SK-N-SH (cell line): ENCODE data around the gene TNFRSF4. TPM values are rescaled to one million over a fixed set of nuclear protein-coding genes. Genes with fewer than 3 reads are reported as not detected.

Experiments
- CTCF ChIA-PET: fragments of 300-600, 350-600 bp; formaldehyde crosslinking; extraction: SDS; loops from one replicate; lab custom pipeline; 2021; lab: Yijun Ruan, JAX
- POLR2A ChIA-PET: fragments of 350-600 bp; sonication (Branson Sonifier 250); formaldehyde crosslinking; extraction: SDS; loops from one replicate; lab custom pipeline; 2020; ENCODE audit warnings: antibody characterized with exemption, inconsistent platforms; lab: Yijun Ruan, JAX
- DNase-seq: peaks from one replicate; pipeline ENCODE4 v3.0.0; 2012
- H2AFZ ChIP-seq: fragments of 200-600 bp; sonication (generic); 2 replicates; pipeline ENCODE4 v1.8.1; 2016; ENCODE audit warnings: antibody characterized with exemption, mild to moderate bottlenecking, low read depth
- H3F3A ChIP-seq: fragments of 200-600 bp; sonication (generic); replicated peaks from 2 replicates; pipeline ENCODE3; 2016; ENCODE audit warnings: antibody characterized with exemption, mild to moderate bottlenecking; ENCODE audit not compliant: insufficient read depth
- H3K27ac ChIP-seq, 2 experiments: fragments of 200-500 bp in 1 of 2; fragments of 200-600 bp in 1 of 2; sonication (Bioruptor generic) in 1 of 2; sonication (generic), shearing (Covaris generic) in 1 of 2; 2 replicates each; pipeline versions ENCODE4 v1.5.1 to v1.6.1; 2014 to 2016; ENCODE audit warnings: low read depth in 2 of 2, inconsistent platforms in 1 of 2, low read length in 1 of 2, mild to moderate bottlenecking in 1 of 2, mixed read lengths in 1 of 2
- H3K27me3 ChIP-seq: fragments of 200-600 bp; sonication (generic), shearing (Covaris generic); 2 replicates; pipeline ENCODE4 v1.6.1; 2016; ENCODE audit warnings: mixed run types; ENCODE audit not compliant: insufficient read depth
- H3K36me3 ChIP-seq, 2 experiments: fragments of 200-500 bp in 1 of 2; fragments of 200-600 bp in 1 of 2; sonication (Bioruptor generic) in 1 of 2; sonication (generic) in 1 of 2; replicated peaks in 1 of 2; 2 replicates each; pipeline versions ENCODE3 to v1.5.1; 2014 to 2016; ENCODE audit warnings: low read length in 1 of 2, mild to moderate bottlenecking in 1 of 2; ENCODE audit not compliant: insufficient read depth in 2 of 2, control insufficient read depth in 1 of 2
- H3K4me1 ChIP-seq, 2 experiments: fragments of 200-500 bp in 1 of 2; fragments of 200-600 bp in 1 of 2; sonication (Bioruptor generic) in 1 of 2; sonication (generic), shearing (Covaris generic) in 1 of 2; 2 replicates each; pipeline versions ENCODE4 v1.5.1 to v1.6.1; 2014 to 2016; ENCODE audit warnings: low read depth in 1 of 2, low read length in 1 of 2, mixed run types in 1 of 2; ENCODE audit not compliant: insufficient read depth in 2 of 2, control insufficient read depth in 1 of 2
- H3K4me2 ChIP-seq: fragments of 200-600 bp; sonication (generic), shearing (Covaris generic); 2 replicates; pipeline ENCODE4 v1.6.1; 2017; ENCODE audit warnings: mixed run types
- H3K4me3 ChIP-seq, 2 experiments: fragments of 200-500 bp in 1 of 2; fragments of 200-600 bp in 1 of 2; sonication (Bioruptor generic) in 1 of 2; sonication (generic), shearing (Covaris generic) in 1 of 2; 2 replicates each; pipeline versions ENCODE4 v1.5.1 to v1.8.1; 2014 to 2016; ENCODE audit warnings: low read depth in 2 of 2, inconsistent platforms in 1 of 2, low read length in 1 of 2, mild to moderate bottlenecking in 1 of 2, mixed read lengths in 1 of 2, moderate library complexity in 1 of 2
- H3K79me2 ChIP-seq: fragments of 200-600 bp; sonication (generic); 2 replicates; pipeline ENCODE4 v1.8.1; 2017; ENCODE audit warnings: mild to moderate bottlenecking; ENCODE audit not compliant: insufficient read depth
- H3K9ac ChIP-seq: fragments of 200-600 bp; sonication (generic); 2 replicates; pipeline ENCODE4 v1.6.1; 2017; ENCODE audit warnings: mixed run types
- H3K9me2 ChIP-seq: fragments of 200-600 bp; sonication (generic); 2 replicates; pipeline ENCODE4 v1.6.1; 2017; ENCODE audit warnings: mixed run types
- H3K9me3 ChIP-seq: fragments of 200-600 bp; sonication (generic); 2 replicates; pipeline ENCODE4 v1.6.1; 2017; ENCODE audit warnings: mixed run types, mild to moderate bottlenecking, moderate library complexity
- H4K20me1 ChIP-seq: fragments of 200-600 bp; sonication (generic); 2 replicates; pipeline ENCODE4 v1.6.1; 2017; ENCODE audit warnings: mild to moderate bottlenecking, mixed run types; ENCODE audit not compliant: insufficient read depth
- CHD2 ChIP-seq: fragments of 150-350 bp; IDR thresholded peaks from 2 replicates; pipeline ENCODE4 v1.6.1; 2018; ENCODE audit warnings: low read length; ENCODE audit not compliant: partially characterized antibody
- ELF1 ChIP-seq: IDR thresholded peaks from 2 replicates; pipeline ENCODE4 v1.4.0; 2012
- EP300 ChIP-seq, 2 experiments: IDR thresholded peaks; 2 replicates each; pipeline versions ENCODE4 v1.4.0 to v1.6.1; 2012; ENCODE audit warnings: borderline replicate concordance in 1 of 2, low read depth in 1 of 2, low read length in 1 of 2
- FOXJ3 ChIP-seq: sonication (generic); formaldehyde crosslinking; IDR thresholded peaks from 2 replicates; pipeline ENCODE4 v1.5.1; 2020; ENCODE audit warnings: mild to moderate bottlenecking, missing genetic modification reagents
- FOXM1 ChIP-seq: IDR thresholded peaks from 2 replicates; pipeline ENCODE4 v1.4.0; 2012; ENCODE audit warnings: low read depth, mild to moderate bottlenecking
- GATA2 ChIP-seq: sonication (generic); formaldehyde crosslinking; IDR thresholded peaks from 2 replicates; pipeline ENCODE4 v1.5.0; 2020; ENCODE audit warnings: mild to moderate bottlenecking, missing genetic modification reagents
- NRF1 ChIP-seq: IDR thresholded peaks from 2 replicates; pipeline ENCODE4 v1.6.1; 2012; ENCODE audit warnings: low read depth, mild to moderate bottlenecking, low read length
- SMC3 ChIP-seq: IDR thresholded peaks from 2 replicates; pipeline ENCODE4 v1.6.1; 2012; ENCODE audit warnings: low read depth, low read length, improper control_type of control experiment
- TEAD4 ChIP-seq: IDR thresholded peaks from 2 replicates; pipeline ENCODE4 v1.4.0; 2012; ENCODE audit warnings: mild to moderate bottlenecking, borderline replicate concordance; ENCODE audit not compliant: insufficient read depth
- WGBS: methylation state at CpG from one replicate; pipeline ENCODE4 v1.1.6; 2017; ENCODE audit warnings: low lambda C conversion rate; 5-methylcytosine and 5-hydroxymethylcytosine counted together
- polyA plus RNA-seq, 3 experiments: library from polyadenylated mRNA; depleted of rRNA; stranded (reverse); fragments of >200 nt; gene quantifications; 2 replicates each; pipeline ENCODE4 v1.2.3, GENCODE V29; 2012
- TF ChIP-seq, protein P1 (sequence below): IDR thresholded peaks from 2 replicates; pipeline ENCODE4 v1.6.1; 2012; ENCODE audit warnings: mild to moderate bottlenecking, low read depth, low read length, moderate library complexity
- TF ChIP-seq, protein P2 (sequence below): IDR thresholded peaks from 2 replicates; pipeline ENCODE4; 2012
- TF ChIP-seq, protein P3 (sequence below): fragments of 150-350 bp; IDR thresholded peaks from 2 replicates; pipeline ENCODE4 v1.6.1; 2016; ENCODE audit warnings: mild to moderate bottlenecking, low read depth, low read length
- TF ChIP-seq, protein P4 (sequence below): IDR thresholded peaks from 2 replicates; pipeline ENCODE4 v1.4.0; 2012; ENCODE audit warnings: low read depth, borderline replicate concordance

TNFRSF4 gene
- polyA plus RNA-seq, 1 of the 3 experiments (the other 2 are of a cell fraction): not detected

DNA sequence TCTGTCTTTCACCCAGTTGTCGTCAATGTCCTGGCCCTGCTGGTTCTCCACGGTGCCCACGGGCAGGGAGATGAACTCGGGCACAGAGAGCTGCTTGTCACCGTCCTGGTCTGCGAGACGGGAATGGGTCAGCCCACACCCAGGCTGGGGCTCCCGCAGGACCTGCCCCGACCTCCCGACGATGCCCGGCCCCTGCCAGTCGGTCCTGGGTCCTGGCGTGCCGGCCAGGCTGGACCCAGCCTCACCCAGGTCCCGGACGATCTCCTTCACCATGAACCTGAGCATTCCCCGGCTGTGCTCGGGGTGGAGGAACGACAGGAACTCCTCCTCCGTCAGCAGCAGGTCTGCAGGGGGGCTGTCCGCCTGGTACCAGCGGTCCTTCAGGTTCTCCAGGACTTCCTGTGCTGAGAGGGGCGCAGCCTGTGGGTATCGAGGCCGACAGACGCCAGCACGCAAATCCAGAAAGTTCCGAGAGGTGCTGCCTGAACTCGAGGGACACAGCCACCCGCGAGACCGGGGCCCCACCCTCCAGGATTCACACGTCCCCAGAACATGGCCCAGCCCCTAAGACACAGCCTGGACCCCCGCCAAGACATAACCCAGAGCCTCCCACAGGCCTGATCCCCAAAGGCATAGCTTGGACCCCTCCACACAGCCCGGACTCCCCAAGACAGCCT, 4.7 kb upstream of the TNFRSF4 start:
- no peaks in the 10 kb centered on the region for H4K20me1 ChIP-seq
- H3K79me2 ChIP-seq: no peaks in the 10 kb centered on the region
- no peaks in the 10 kb centered on the region for H3K9me2 ChIP-seq
- H3K27me3 ChIP-seq: no peaks in the 10 kb centered on the region
- no peak overlapping the region for H3K4me2 ChIP-seq
- H3K9ac ChIP-seq: no peak overlapping the region
- no peak overlapping the region for H3K4me3 ChIP-seq
- H3F3A ChIP-seq: no peaks in the 10 kb centered on the region
- no peaks in the 10 kb centered on the region for H3K9me3 ChIP-seq
- H2AFZ ChIP-seq: no peak overlapping the region
- TF ChIP-seq FOXM1: no peak
- TF ChIP-seq FOXJ3 (CRISPR knock-in tag): no peak
- no peak overlapping the region for H3K27ac ChIP-seq
- CTCF ChIA-PET: interaction anchor here (1.7 kb wide), 1 partner anchor 97 kb away, joined by 7 read pairs; no protein-coding TSS in a partner anchor
- DNase-seq: no peak
- H3K4me1 ChIP-seq: no peaks in the 10 kb centered on the region
- 90% methylated on average over 13 of the region's 36 CpGs for WGBS
- H3K36me3 ChIP-seq: peaks cover 0 to 51% of the 10 kb centered on the region in 2 experiments
- POLR2A ChIA-PET: interaction anchor here (0.6 kb wide), 1 partner anchor 143 kb away, joined by 3 read pairs; no protein-coding TSS in a partner anchor

DNA sequence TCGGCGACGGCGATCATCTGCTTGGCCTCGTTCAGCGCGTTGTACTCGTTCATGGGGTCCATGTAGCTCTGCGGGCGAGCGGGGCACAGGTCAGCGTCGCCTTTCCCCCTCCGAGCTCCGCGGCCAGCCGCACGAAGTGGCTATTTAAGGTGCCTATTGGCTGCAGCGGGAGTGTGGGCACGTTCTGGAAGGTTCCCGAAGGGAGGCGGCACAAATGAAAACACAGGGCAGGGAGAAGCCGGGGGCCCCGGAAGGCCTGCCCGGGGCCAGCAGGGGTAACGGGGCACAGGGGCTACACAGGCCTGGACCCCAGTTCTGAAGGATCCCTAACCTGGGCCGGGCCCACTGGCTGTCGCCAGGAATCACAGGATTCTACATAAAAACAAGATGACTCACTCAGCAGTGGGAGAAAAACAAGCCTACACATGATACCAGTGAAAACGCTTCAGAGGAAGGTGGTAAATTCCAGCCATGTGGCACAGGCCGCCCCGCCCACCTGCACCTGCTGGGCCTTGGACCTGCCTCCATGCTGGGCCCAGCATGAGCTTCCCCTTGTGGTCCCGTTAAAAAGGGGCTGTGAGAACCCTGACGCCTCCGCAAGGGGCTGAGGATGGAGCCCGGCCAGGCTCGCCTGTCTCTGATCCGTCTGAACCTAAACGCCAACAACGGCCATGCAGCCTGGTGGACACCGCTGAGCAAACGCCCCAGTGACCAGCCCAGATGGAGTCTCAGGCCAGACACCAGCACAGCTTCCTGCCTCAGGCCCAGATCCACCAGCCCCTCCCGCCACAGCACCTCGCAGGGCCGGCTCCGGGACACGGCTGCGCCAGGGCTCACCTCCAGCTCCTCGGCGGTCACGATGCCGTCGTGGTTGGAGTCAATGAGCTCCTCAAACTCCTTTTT, 3.9 kb upstream of the TNFRSF4 start:
- Histone ChIP-seq H3K4me3 (no peak overlapping the region), H3K9me2 (no peaks in the 10 kb centered on the region), H3K27ac (no peak overlapping the region), H3K79me2 (no peaks in the 10 kb centered on the region), H3K27me3 (no peaks in the 10 kb centered on the region), H3K4me1 (no peaks in the 10 kb centered on the region), H3K4me2 (no peak overlapping the region), H2AFZ (no peak overlapping the region), H3K36me3 (peaks cover 0 to 46% of the 10 kb centered on the region in 2 experiments), H3F3A (no peaks in the 10 kb centered on the region), H4K20me1 (no peaks in the 10 kb centered on the region), H3K9ac (no peak overlapping the region), H3K9me3 (no peaks in the 10 kb centered on the region)
- ChIA-PET CTCF (no interaction called here), POLR2A (interaction anchor here (0.6 kb wide), 1 partner anchor 142 kb away, joined by 3 read pairs; no protein-coding TSS in a partner anchor)
- no peak for DNase-seq
- WGBS: 93% methylated on average over 12 of the region's 52 CpGs
- TF ChIP-seq CHD2: no peak
- TF ChIP-seq, protein P1, sequence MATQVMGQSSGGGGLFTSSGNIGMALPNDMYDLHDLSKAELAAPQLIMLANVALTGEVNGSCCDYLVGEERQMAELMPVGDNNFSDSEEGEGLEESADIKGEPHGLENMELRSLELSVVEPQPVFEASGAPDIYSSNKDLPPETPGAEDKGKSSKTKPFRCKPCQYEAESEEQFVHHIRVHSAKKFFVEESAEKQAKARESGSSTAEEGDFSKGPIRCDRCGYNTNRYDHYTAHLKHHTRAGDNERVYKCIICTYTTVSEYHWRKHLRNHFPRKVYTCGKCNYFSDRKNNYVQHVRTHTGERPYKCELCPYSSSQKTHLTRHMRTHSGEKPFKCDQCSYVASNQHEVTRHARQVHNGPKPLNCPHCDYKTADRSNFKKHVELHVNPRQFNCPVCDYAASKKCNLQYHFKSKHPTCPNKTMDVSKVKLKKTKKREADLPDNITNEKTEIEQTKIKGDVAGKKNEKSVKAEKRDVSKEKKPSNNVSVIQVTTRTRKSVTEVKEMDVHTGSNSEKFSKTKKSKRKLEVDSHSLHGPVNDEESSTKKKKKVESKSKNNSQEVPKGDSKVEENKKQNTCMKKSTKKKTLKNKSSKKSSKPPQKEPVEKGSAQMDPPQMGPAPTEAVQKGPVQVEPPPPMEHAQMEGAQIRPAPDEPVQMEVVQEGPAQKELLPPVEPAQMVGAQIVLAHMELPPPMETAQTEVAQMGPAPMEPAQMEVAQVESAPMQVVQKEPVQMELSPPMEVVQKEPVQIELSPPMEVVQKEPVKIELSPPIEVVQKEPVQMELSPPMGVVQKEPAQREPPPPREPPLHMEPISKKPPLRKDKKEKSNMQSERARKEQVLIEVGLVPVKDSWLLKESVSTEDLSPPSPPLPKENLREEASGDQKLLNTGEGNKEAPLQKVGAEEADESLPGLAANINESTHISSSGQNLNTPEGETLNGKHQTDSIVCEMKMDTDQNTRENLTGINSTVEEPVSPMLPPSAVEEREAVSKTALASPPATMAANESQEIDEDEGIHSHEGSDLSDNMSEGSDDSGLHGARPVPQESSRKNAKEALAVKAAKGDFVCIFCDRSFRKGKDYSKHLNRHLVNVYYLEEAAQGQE: no peak
- TF ChIP-seq TEAD4: no peak
- TF ChIP-seq, protein P2, sequence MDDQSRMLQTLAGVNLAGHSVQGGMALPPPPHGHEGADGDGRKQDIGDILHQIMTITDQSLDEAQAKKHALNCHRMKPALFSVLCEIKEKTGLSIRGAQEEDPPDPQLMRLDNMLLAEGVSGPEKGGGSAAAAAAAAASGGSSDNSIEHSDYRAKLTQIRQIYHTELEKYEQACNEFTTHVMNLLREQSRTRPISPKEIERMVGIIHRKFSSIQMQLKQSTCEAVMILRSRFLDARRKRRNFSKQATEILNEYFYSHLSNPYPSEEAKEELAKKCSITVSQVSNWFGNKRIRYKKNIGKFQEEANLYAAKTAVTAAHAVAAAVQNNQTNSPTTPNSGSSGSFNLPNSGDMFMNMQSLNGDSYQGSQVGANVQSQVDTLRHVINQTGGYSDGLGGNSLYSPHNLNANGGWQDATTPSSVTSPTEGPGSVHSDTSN: no peak
- TF ChIP-seq GATA2 (CRISPR knock-in tag): no peak
- no peak for TF ChIP-seq SMC3
- TF ChIP-seq ELF1: no peak
- TF ChIP-seq, protein P3, sequence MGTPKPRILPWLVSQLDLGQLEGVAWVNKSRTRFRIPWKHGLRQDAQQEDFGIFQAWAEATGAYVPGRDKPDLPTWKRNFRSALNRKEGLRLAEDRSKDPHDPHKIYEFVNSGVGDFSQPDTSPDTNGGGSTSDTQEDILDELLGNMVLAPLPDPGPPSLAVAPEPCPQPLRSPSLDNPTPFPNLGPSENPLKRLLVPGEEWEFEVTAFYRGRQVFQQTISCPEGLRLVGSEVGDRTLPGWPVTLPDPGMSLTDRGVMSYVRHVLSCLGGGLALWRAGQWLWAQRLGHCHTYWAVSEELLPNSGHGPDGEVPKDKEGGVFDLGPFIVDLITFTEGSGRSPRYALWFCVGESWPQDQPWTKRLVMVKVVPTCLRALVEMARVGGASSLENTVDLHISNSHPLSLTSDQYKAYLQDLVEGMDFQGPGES: no peak
- TF ChIP-seq, protein P4, sequence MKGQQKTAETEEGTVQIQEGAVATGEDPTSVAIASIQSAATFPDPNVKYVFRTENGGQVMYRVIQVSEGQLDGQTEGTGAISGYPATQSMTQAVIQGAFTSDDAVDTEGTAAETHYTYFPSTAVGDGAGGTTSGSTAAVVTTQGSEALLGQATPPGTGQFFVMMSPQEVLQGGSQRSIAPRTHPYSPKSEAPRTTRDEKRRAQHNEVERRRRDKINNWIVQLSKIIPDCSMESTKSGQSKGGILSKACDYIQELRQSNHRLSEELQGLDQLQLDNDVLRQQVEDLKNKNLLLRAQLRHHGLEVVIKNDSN: no peak
- TF ChIP-seq NRF1: no peak
- no peak for TF ChIP-seq EP300 (IDR thresholded peaks at IDR 0.05; ENCODE audit: borderline replicate concordance in 1 of 2, low read depth in 1 of 2, low read length in 1 of 2)
